NCI-H128 (cell line): ENCODE data around the gene ALG3.

Experiments
- DNase-seq: peaks from one replicate; lab custom pipeline; 2025; ENCODE audit not compliant: unreplicated experiment; lab: John Stamatoyannopoulos, UW

The ALG3 gene

DNA sequence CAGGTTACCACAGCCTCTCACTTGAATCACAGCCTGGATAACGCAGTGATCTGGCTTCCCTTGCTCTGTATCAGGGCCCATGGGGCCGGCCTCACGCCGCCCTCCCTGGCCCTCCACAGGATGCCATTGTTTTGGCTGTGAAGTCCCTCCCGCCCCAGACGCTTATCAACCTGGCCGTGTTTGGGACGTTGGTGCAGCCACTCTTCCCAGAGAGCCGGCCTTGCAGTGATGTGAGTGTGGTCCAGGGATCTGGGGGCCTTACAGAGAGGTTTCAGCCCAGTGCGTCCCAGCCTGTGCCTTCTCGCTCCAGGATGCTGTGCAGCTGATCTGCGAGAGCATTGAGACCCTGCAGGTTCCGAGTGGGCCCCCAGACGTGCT, 12.7 kb downstream of the ALG3 start:
- DNase-seq, result no peak

DNA sequence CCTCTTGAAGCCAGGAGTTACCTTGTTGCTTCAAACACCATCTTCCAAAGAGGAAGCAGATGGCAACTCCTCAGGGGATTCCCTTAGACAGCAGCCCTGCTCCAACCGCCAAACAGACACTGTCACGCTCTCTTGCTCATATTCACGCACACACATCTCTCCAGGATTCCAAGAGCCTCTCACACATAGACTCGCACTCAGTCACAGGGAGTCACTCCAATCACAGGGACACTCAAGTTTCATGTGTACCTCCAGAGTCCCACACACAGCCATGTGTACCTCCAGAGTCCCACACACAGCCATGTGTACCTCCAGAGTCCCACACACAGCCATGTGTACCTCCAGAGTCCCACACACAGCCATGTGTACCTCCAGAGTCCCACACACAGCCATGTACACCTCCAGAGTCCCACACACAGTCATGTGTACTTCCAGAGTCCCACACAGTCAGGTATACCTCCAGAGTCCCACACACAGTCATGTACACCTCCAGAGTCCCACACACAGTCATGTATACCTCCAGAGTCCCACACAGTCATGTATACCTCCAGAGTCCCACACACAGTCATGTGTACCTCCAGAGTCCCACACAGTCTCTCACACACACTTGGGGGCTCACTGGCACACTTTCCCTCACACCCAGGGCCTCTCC, 13.3 kb downstream of the ALG3 start:
- no peak for DNase-seq

DNA sequence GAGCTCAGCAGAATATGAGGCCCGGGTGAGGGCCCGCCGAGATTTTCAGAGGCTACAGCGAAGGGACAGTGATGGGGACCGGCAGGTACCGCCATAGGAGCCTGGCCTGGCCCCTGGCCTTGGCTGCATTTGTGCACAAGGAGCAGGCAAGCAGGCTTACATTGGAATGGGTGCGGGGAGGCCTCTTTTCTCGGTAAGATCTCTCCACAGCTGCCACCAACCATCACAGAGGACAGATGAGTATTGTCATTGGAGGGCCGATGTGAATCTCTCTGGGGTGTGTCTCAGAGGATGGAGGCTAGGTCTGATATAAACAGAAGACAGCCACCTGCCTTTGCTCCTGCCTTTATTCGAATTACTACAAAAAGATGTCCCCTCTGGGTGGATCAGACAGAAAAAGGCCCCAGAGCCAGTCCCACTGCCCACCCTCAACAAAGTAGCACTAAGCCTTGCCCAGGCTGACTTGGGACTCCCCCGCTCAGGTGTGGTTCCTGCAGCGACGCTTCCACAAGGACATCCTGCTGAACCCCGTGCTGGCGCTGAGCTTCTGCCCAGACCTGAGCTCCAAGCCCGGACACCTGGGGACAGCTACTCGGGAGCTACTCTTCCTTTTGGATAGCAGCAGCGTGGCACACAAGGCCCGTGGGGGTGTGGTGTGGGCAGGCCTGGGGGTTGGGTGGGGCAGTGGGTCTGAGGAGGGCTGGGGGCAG, 13.9 kb downstream of the ALG3 start:
- DNase-seq, result no peak

DNA sequence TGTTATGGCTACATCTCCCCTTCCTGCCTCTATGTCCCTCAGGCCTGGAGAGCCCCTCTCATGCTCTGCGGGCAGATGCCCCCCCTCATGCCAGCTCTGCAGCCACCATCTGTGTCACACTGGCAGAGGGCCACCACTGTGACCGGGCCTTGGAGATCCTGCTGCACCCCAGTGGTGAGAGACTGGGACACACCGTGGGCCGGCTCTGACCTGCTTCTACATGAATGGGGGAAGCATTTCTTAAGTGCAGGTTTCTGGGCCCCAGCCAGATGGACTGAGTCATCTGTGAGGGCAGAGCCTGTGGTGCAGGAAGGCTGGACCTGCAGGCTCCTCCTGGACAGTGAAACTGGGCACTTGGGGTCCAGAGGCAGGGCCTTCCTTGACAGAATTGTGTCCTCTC, 14.5 kb downstream of the ALG3 start:
- DNase-seq, result no peak

DNA sequence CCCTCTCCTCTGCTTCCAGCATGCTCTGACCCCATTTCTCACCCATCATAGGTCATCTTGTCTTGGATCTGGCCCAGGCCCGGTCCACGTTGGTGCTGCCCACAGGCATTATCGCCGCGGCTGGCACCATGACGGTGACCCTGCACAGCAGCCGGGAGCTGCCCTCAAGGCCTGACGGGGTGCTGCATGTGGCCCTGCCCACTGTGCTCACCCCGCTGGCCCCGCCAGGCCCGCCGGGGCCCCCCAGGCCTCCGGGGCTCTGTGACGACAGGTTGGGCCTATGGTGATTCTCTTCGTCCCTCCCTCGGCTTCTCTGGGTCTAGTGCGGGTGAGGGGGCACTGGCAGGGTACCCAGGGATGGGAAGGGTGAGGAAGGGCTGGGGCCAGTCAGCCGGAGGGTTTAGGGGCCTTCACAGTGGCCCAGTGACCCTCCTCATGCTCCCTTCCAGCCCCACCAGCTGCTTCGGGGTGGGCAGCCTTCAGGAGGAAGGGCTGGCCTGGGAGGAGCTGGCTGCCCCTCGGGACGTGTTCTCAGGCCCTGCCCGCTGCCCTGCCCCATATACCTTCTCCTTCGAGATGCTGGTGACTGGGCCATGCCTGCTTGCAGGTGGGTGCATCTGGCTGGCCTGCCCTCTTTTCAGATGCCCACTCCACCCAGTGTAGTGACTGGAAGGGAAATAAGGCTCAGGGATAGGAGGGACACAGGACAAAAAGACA, 15.5 kb downstream of the ALG3 start:
- no peak for DNase-seq

DNA sequence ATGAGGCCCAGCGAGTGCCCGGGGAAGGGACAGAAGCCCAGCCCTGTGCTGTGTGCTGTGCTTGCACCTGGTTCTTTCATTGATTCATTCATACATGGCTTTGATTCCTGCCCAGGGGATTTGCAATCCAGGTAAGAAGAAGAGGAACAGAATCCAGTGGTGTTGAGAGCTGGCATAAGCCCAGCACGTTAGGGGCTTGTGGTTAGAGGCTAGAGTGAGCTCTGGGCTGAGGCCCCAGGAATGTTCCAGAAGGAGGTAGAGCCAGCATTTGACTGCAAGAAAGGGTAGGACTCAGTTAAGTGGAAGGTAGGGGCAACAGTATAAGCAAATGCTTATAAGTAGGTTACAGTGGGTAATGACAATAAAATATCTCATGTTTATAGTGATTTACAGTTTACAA, 17.1 kb downstream of the ALG3 start:
- DNase-seq, result no peak

DNA sequence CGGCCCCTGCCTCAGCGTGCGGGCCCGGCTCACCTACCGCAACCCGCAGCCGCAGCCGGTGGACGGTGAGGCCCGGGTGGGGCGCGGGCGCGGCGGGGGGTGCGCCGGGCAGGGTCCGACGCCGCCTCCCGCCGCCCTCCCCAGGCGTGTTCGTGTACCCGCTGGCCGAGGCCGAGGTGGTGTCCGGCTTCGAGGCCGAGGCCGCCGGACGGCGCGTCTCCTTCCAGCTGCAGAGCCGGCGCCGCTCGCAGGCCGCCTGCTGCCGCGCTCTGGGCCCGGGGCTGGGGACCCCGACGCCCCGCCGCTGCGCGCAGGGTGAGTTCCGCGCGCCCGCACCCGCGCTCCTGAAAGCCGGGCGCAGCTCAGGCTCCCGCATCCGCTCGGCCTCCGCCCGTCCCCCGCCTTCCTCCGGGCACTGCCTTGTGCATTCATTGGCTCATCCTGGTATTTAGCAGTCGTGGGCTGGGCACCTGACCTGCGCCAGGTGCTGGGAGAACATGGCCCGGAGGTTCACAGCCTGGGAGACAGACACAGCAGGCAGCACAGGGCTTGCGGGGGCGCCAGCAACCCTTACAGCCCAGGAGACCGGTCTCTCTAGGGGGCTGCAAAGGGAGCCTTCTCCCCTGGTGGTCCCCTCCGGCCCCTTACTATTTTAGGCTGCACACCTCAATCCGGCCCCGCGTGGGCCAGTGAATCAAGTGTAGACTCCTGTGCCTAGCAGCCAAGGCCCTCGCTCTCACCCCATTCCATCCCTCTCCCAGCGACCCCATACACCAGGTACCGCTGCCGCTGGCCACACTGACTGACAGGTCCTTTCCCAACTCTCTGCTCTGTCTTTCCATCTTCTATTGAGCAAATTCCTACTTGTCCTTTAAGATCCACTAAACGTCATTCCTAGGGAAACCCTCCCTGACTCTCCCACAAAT, 17.9 kb downstream of the ALG3 start:
- DNase-seq, result no peak

DNA sequence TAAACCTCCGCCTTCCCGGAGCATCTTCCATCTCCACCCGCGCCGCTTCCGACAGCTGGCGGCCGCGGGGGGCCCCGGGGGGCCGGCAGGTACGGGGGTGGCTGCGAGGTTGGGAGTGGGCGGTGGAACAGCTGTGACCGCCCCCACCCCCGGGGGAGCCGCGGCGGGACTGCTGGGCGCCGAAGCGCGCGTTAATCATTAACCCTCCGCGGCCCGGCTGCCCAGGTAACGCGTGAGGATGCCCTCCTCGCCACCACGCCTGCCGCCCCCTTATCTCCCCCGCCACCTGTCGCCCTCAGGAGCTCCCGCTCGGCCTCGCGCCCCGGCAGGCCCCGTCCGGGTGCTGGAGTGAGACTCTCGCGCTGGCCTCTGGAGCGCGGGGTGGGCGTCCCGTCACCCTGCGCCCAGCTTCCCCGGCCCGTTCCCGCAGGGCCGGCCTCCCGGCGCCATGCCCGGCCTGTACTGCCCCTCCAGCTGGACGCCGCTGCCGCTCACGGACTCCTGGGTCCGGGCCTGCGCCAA, 18.6 kb downstream of the ALG3 start:
- DNase-seq, result no peak

DNA sequence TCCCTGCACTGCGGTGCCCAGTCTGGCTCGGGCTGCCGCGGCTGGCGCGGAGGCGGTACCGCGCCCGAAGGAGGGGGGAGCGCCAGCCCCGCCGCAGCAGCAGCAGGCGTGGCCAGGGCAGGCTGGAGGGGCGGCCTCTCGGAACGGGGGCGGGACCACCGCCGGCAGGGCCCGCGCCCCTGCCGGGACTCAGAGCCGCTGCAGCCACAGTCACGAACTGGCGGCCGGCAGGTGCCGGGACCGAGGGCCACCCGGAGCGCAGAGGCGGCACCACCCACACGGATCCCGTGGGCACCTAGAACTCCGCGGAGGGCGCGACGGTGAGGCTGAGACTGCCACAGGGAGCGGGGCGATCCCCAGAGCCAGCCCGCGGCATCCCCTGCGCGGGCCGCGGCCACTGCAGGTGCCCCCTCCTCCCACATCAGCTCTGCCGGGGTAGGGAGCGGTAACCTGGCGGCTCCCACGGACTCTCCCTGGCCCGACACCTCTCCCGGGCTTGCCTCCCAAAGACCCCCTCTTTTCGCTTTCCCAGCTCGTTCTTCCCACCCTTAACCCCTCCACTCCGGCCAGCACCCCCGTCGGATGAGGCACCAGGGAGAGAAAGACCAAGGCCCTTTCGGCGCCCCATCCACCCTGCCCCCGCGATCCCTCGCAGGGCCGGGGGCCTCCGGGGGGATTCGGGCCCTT, 19.2 kb downstream of the ALG3 start, which contains the start of gene VWA5B2:
VWA5B2 (plus strand) TSS at position 192 of the 687 bp plus-strand sequence. CDS start 944 bp downstream, outside the sequence.
- peak; percentile 72 for DNase-seq

DNA sequence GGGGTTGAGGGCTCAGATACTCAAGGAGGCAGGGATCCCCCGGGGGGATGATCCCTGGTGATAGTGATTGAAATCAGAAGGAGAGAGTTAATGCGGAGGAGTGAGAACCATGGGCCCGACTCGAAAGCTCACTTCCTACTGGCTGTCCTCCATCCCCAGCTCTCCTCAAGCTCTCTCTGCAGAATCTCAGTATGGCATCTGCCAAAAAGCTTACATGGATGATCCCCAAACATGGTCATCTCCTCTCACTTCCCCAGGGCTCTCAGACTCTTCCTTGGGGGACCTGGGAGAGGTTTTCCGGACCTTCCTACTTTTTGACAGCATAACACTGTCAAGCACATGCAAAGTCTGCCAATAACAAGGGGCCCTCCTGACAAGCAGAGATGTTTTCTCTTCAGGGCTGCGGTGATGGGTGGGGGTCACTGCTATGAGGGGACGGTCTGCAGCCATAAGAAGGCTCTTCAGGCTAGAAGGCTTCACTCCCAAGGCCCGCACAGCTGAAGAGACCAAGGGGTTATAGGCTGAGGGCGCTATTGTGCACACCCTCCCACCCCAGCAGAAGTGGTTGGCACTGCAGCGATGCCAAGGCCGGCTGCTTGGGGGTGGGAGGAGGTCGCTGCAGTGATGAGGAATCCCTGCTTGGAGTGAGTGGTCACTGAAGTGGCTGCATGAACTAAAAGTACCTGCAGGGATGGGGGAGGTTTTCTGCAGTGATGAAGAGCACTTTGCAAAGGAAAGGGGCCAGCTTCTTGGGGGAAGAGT, 20.2 kb downstream of the ALG3 start:
- no peak for DNase-seq

DNA sequence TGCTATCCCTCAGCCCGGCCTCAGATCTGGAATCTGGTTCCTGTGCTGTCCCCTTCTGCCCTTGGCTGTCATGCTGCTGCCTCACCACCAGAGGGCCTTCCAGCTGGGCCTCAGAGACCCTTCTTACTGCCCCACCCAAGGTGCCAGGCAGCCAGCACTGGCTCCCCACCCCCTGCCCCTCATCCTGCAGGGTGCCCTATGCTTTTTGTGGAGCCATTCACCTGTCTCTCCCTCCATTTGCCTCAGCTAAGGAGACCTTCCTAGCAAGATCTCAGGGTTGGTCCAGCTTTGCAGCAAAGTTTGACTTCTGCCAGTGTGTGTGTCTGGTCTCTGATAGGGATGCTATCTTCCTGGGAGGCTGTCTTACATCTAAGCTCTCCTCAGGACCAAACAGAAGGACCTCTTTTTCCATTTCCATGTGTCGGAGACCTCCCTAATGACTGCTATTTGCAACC, 21.3 kb downstream of the ALG3 start:
- DNase-seq, result no peak

DNA sequence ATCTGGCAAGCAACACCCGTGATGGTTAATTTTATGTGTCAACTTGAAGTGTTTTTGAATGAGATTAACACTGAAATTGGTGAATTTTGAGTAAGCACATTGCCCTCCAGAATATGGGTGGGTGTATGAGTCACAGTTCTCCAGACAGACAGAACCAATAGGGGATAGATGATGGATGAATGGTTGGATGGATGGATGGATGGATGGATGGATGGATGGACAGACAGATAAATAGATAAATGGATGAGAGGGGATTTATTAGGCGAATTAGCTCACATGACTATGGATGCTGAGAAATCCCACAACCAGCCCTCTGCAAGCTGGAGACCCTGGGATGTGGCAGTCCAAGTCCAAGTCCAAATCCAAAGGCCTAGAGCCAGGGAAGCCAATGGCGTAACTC, 24.8 kb downstream of the ALG3 start:
- no peak for DNase-seq

DNA sequence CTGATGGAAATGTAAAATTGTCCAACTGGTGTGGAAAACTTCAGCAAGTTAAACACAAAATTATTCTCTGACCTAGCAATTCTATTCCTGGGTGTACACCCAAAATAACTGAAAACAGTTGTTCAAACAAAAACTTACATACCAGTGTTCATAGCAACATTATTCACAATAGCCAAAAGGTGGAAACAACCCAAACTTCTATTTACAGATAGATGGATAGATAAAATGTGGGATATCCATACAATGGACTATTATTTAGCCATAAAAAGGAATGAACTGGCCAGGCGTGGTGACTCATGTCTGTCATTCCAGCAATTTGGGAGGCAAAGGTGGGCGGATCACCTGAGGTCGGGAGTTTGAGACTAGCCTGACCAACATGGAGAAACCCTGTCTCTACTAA, 26.2 kb downstream of the ALG3 start:
- no peak for DNase-seq

DNA sequence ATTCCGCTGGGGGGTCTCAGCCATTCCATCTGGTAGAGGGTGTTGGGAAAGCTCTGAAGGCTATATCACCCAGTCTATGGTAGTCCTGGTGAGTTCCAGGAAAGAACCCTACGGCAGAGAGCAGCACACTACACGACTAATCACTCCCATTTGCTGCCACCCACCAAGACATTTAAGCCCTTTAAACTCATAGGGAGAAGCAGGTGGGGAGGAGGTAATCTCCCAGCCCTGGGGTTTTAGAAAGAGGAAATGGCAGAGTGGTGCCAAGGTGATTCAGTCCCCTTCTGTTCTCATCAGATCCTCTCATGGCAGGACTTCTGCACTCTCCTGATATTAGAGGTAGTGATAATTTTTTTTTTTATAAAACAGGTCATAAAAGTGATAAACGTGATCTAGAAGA, 29.9 kb downstream of the ALG3 start:
- DNase-seq, result no peak

DNA sequence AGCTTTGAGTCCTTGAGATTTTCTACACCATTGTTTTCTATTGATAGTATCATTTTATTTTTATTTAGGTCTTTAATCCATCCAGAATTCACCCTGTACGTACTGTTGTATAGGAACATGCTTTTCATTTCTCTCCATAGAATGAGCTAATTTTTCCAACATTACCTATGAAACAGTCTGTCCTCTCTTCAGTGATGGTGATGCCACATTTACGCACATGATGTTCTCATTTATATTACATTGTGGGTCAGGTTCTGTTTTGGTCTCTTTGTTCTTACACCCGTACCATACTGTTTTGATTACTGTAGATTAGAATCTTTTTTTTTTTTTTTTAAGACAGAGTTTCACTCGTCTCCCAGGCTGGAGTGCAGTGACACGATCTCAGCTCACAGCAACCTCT, 37.0 kb downstream of the ALG3 start:
- no peak for DNase-seq

DNA sequence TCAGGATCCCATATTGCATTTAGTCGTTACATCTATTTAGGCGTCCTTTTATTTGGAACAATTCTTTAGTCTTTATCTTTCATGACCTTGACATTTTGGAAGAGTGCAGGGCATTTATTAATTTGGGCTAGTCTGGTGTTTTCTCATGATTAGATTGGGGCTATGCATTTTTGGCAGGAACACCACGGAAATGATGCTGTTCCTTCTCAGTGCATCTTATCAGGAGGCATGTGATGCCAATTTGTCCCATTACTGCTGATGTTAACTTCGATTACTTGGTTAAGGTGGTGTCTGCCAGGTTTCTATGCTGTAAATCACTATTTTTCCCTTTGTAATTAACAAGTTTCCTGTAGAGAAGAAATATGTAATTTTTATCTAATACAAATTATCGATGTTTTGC, 37.5 kb downstream of the ALG3 start:
- no peak for DNase-seq

DNA sequence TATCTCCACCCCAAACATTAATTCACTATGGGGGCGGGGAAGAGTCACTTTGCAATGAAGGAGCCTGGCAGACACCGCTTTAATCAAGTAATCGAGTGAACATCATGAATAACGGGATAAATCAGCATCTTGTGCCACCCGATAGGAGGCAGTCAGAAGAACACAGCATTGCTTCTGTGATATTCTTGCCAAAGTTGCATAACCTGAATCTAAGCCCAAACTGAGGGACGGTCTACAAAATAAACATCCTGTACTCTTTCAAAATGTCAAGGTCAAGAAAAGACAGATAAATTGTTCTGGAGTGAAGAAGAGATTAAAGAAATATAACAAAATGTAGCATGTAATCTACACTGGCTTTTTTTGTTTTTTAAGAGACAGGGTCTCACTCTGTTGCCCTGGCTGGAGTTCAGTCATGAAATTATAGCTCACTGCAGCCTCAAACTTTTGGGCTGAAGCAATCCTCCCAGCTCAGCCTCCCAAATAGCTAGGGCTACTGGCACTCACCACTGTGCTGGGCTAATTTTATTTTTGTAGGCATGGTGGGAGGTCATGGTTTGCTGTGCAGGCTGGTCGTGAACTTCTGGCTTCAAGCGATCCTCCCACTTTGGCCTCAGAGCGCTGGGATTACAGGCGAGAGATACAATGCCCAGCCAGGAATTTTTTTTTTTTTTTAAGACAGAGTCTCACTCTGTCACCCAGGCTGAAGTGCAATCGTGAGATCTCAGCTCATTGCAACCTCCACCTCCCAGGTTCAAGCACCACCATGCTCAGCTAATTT, 39.4 kb downstream of the ALG3 start:
- no peak for DNase-seq

DNA sequence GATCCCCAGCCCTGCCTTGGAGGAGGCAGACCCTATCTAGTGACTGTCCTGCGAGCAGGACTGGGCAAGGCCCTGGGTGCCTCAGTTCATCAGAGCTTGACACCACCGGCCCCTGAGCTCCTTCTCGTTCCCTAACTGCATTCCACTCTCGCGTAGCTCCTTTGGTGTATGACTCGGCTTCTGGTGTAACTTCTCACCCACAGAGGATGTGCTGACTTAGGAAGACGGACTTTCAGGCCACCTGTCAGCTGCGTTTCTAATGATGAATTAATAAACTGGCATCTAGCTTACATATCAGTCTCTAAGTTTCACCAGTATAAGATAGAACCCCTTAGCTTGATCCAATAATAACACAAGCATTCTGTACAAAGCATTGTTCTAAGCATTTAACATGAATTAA, 45.2 kb downstream of the ALG3 start:
- no peak for DNase-seq

DNA sequence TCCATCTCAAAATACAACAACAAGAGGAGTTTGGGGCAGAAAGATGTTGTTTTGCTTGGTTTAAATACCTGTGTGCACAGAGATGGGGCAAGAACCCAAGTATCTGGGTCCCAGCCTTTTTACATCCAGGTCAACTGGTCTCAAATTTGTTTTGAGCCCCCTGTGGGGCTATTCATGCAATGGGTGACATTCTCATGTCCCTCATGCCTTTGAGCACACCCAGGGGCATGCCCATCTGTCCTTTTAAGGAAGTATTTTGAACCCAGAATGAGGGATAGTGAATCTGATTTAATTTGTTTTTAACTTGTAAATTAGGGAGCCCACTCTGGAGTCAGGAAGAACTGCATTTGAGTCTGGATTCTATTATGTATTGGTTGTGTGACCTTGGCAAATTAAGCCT, 47.9 kb downstream of the ALG3 start:
- no peak for DNase-seq
